Neutrophil (primary cell): ENCODE measurements around the gene KLHDC3.

ENCODE experiments used
- H3K27ac ChIP-seq: fragments of 200-600 bp; sonication (generic); 2 replicates; pipeline ENCODE4 v1.5.1; 2016; ENCODE audit warnings: mild to moderate bottlenecking, moderate library complexity
- H3K27me3 ChIP-seq: fragments of 200-600 bp; sonication (generic); 2 replicates; pipeline ENCODE4 v1.6.0; 2016; ENCODE audit warnings: mild to moderate bottlenecking
- H3K36me3 ChIP-seq: fragments of 200-600 bp; sonication (generic); 2 replicates; pipeline ENCODE4 v1.5.1; 2017
- H3K4me1 ChIP-seq, 2 experiments: fragments of 200-600 bp in 1 of 2; sonication (generic) in 1 of 2; 1 replicate in 1 of 2; 2 replicates in 1 of 2; pipeline versions ENCODE4 v1.5.1 to v1.6.1; 2013 to 2016; ENCODE audit warnings: low read depth in 1 of 2, low read length in 1 of 2, mild to moderate bottlenecking in 1 of 2, moderate library complexity in 1 of 2; ENCODE audit not compliant: control insufficient read depth in 1 of 2, insufficient read depth in 1 of 2
- H3K4me3 ChIP-seq, 2 experiments: fragments of 200-600 bp in 1 of 2; sonication (generic) in 1 of 2; 1 replicate in 1 of 2; 2 replicates in 1 of 2; pipeline ENCODE4 v1.5.1; 2013 to 2016; ENCODE audit warnings: low read depth in 1 of 2, low read length in 1 of 2, mild to moderate bottlenecking in 1 of 2, moderate library complexity in 1 of 2
- H3K9me3 ChIP-seq: fragments of 200-600 bp; sonication (generic); 2 replicates; pipeline ENCODE4 v1.5.1; 2016
- CTCF ChIP-seq: fragments of 200-600 bp; sonication (generic); IDR thresholded peaks from 2 replicates; pipeline ENCODE4 v1.5.1; 2016; ENCODE audit warnings: antibody characterized with exemption

The KLHDC3 gene

GRCh38 chr6:43014434-43014909, 423 bp downstream of the KLHDC3 start:
- H3K4me1 ChIP-seq, result peaks cover 31 to 33% of the 10 kb centered on the region in 2 experiments

GRCh38 chr6:43016176-43016942, 2.3 kb downstream of the KLHDC3 start:
- no peaks in the 10 kb centered on the region for H3K27me3 ChIP-seq
- peak overlapping the region; percentile 29 for H3K27ac ChIP-seq
- TF ChIP-seq CTCF, result no peak
- H3K9me3 ChIP-seq, result no peaks in the 10 kb centered on the region
- H3K4me1 ChIP-seq, result peaks cover 39 to 42% of the 10 kb centered on the region in 2 experiments
- no peak overlapping the region for H3K4me3 ChIP-seq
- H3K36me3 ChIP-seq, result peaks cover 41% of the 10 kb centered on the region

More at GRCh38 chr6:43014434-43014909, 423 bp downstream of the KLHDC3 start:
- H3K4me3 ChIP-seq, result peak overlapping the region; percentile 79 to 86
- H3K36me3 ChIP-seq, result peaks cover 54% of the 10 kb centered on the region
- no peak for TF ChIP-seq CTCF
- H3K27ac ChIP-seq, result peak overlapping the region; percentile 82
- no peaks in the 10 kb centered on the region for H3K27me3 ChIP-seq
- H3K9me3 ChIP-seq, result no peaks in the 10 kb centered on the region

DNA sequence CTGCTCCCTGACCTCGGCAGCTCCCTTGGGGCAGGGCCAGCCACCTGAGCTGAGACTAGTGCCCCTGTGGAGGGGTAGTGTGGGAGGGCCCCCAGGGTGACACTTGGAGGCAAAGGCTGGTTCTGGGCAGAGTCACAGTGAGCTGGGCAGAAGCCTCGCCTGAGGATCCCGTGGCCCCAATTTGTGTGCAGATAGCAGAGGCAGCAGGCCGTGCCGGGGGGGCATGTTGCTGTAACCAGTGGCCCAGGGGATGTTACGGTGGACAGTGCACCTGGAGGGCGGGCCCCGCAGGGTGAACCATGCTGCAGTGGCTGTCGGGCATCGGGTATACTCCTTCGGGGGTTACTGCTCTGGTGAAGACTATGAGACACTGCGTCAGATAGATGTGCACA, 2.9 kb downstream of the KLHDC3 start:
- no peak for TF ChIP-seq CTCF
- Histone ChIP-seq H3K27ac (no peak overlapping the region), H3K4me1 (peaks cover 41 to 42% of the 10 kb centered on the region in 2 experiments), H3K4me3 (no peak overlapping the region), H3K36me3 (peaks cover 35% of the 10 kb centered on the region), H3K27me3 (no peaks in the 10 kb centered on the region), H3K9me3 (no peaks in the 10 kb centered on the region)

DNA sequence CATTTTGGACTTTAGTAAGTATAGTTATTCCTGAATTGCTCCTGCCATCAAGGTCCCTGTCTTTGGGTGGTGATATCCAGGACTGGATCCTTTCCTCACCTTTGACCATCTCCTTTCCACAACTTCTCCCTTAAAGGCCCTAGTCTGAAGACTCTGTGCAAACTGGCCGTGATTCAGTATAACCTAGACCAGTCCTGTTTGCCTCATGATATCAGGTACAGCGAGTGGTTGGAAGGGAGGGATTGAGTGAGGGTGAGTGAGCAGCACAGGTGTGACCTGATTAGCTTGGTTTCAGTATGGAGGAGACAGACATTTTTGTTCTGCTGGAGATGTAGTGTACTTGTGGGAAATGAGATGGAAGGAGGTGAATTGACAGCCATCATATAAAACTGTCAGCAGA, 5.1 kb downstream of the KLHDC3 start:
- Histone ChIP-seq H3K36me3 (peaks cover 30% of the 10 kb centered on the region), H3K4me1 (peaks cover 36 to 38% of the 10 kb centered on the region in 2 experiments), H3K9me3 (no peaks in the 10 kb centered on the region), H3K27ac (no peak overlapping the region), H3K27me3 (no peaks in the 10 kb centered on the region), H3K4me3 (no peak overlapping the region)
- TF ChIP-seq CTCF, result no peak

DNA sequence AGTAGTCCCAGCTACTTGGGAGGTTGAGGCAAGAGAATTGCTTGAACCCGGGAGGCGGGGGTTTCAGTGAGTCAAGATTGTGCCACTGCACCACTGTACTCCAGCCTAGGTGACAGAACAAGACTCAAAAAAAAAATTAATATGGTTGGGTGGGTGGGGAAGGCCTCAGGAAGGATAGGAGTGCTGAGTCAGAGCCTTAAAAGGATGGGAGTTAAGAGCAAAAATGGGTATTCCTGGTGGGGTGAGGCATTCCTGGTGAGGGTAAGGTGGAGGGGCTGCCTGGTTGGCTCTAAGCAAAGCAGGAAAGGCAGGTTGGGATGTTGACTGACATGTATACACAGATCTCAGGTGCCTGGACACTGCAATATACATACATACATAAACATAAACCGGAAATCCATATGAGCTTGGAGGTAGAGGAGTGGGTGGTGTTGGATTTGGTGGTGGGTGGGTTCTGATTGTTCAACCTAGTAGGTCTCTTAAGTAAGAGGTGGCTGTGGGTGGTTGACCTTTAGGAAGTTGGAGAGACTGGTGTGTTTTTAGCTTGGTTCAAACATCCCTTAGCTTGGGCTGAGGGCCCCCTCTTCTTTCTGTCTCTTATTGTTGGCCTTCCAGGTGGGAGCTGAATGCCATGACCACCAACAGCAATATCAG, 6.1 kb downstream of the KLHDC3 start:
- Histone ChIP-seq H3K36me3 (peaks cover 36% of the 10 kb centered on the region), H3K27ac (peak overlapping the region; percentile 85), H3K9me3 (no peaks in the 10 kb centered on the region), H3K27me3 (no peaks in the 10 kb centered on the region), H3K4me1 (peaks cover 26 to 28% of the 10 kb centered on the region in 2 experiments), H3K4me3 (no peak overlapping the region)
- TF ChIP-seq CTCF, result no peak
